Vagina (tissue), 2 donors: ENCODE results near the gene CIB2.

Experiments
- CTCF ChIP-seq, 3 experiments: fragments of 450-650 bp in 2 of 3; fragments of 200-600 bp in 1 of 3; sonication (generic) in 1 of 3; IDR thresholded peaks; one replicate each; pipeline ENCODE4 v1.5.1; 2017 to 2019; ENCODE audit warnings: antibody characterized with exemption in 3 of 3, mild to moderate bottlenecking in 2 of 3, moderate library complexity in 2 of 3
- POLR2A ChIP-seq, 2 donors: fragments of 450-650 bp; IDR thresholded peaks; one replicate each; pipeline ENCODE4 v1.6.1; 2017; ENCODE audit warnings: antibody characterized with exemption in 2 of 2, mild to moderate bottlenecking in 2 of 2, moderate library complexity in 2 of 2
- POLR2AphosphoS5 ChIP-seq, 2 donors: sonication (generic); formaldehyde crosslinking; IDR thresholded peaks; one replicate each; pipeline ENCODE4 v1.9.0; 2017; ENCODE audit warnings: antibody characterized with exemption in 2 of 2, mild to moderate bottlenecking in 2 of 2, low read depth in 1 of 2; ENCODE audit not compliant: insufficient read depth in 1 of 2

GRCh38 chr15:78178064-78178463 lies 46.8 kb upstream of the CIB2 start:
- TF ChIP-seq CTCF (IDR thresholded peaks at IDR 0.05) (no peak), POLR2AphosphoS5 (IDR thresholded peaks at IDR 0.05; ENCODE audit: insufficient read depth in 1 of 2, low read depth in 1 of 2) (no peak), POLR2A (IDR thresholded peaks at IDR 0.05) (no peak)
